Endothelial cell of umbilical vein (primary cell): Measurements from ENCODE around the gene TRPM8. TPM values are rescaled to one million over a fixed set of nuclear protein-coding genes. Genes with fewer than 3 reads are reported as not detected.

Source experiments
- BruUV-seq: library from RNA; stranded (reverse); fragments of 400-500 nt; replicated peaks from 2 replicates; lab custom pipeline; 2021; lab: Mats Ljungman, UMichigan
- CTCF ChIA-PET: fragments of 300-600, 350-600 bp; sonication (Branson Sonifier 250); formaldehyde crosslinking; loops from one replicate; lab custom pipeline; 2021; ENCODE audit warnings: antibody characterized with exemption, inconsistent platforms; lab: Charles Lee
- POLR2A ChIA-PET: fragments of 300-600, 350-600 bp; sonication (Branson Sonifier 250); formaldehyde crosslinking; loops from one replicate; lab custom pipeline; 2021; ENCODE audit warnings: antibody characterized with exemption, inconsistent platforms; lab: Charles Lee
- DNase-seq: peaks from one replicate; pipeline ENCODE4 v3.0.0-alpha.2; 2011; ENCODE audit warnings: low read depth, low spot score
- FAIRE-seq: peaks from 2 replicates; lab custom pipeline; 2011; peaks lifted over from hg19 to GRCh38; lab: Jason Lieb, UNC
- H2AFZ ChIP-seq: 2 replicates; pipeline ENCODE4 v1.6.0; 2012; ENCODE audit warnings: low read depth, low read length, control low read depth, inconsistent platforms
- H3K27ac ChIP-seq: 2 replicates; pipeline ENCODE4 v1.5.1; 2011; ENCODE audit warnings: low read depth, mild to moderate bottlenecking, control low read depth, low read length, moderate library complexity; ENCODE audit not compliant: insufficient read depth
- H3K27me3 ChIP-seq, 2 experiments: 2 replicates each; pipeline versions ENCODE4 v1.6.0 to v1.6.1; 2011; ENCODE audit warnings: low read length in 2 of 2, mixed read lengths in 1 of 2; ENCODE audit not compliant: control insufficient read depth in 2 of 2, insufficient read depth in 2 of 2
- H3K36me3 ChIP-seq, 2 experiments: 2 replicates in 1 of 2; 3 replicates in 1 of 2; pipeline ENCODE4 v1.5.1; 2011; ENCODE audit warnings: low read length in 2 of 2, mild to moderate bottlenecking in 1 of 2, moderate library complexity in 1 of 2; ENCODE audit not compliant: control insufficient read depth in 2 of 2, insufficient read depth in 2 of 2; ENCODE audit errors: extremely low read depth in 1 of 2
- H3K4me1 ChIP-seq: 3 replicates; pipeline ENCODE4 v1.5.1; 2011; ENCODE audit warnings: mild to moderate bottlenecking, low read length; ENCODE audit not compliant: control insufficient read depth, insufficient read depth; ENCODE audit errors: extremely low read depth
- H3K4me2 ChIP-seq: 2 replicates; pipeline ENCODE4 v1.6.1; 2011; ENCODE audit warnings: low read length, control low read depth, mixed read lengths; ENCODE audit not compliant: insufficient read depth
- H3K4me3 ChIP-seq, 3 experiments: fragments of 200-600 bp in 1 of 3; sonication (generic), shearing (Covaris generic) in 1 of 3; replicated peaks in 1 of 3; 2 replicates each; pipeline ENCODE4 v1.5.1; 2011 to 2016; ENCODE audit warnings: control low read depth in 3 of 3, low read length in 3 of 3, mild to moderate bottlenecking in 2 of 3, inconsistent platforms in 1 of 3, low read depth in 1 of 3, moderate library complexity in 1 of 3; ENCODE audit not compliant: insufficient read depth in 1 of 3
- H3K79me2 ChIP-seq: 2 replicates; pipeline ENCODE4 v1.6.0; 2012; ENCODE audit warnings: low read length, inconsistent platforms; ENCODE audit not compliant: control insufficient read depth, insufficient read depth
- H3K9ac ChIP-seq: replicated peaks from 2 replicates; pipeline ENCODE3; 2011; ENCODE audit warnings: low read length, control low read depth; ENCODE audit not compliant: insufficient read depth; ENCODE audit errors: extremely low read depth
- H3K9me1 ChIP-seq: replicated peaks from 3 replicates; pipeline ENCODE4 v1.6.0; 2011; ENCODE audit warnings: mild to moderate bottlenecking, low read length; ENCODE audit not compliant: control insufficient read depth, insufficient read depth; ENCODE audit errors: extremely low read depth
- H3K9me3 ChIP-seq: replicated peaks from 2 replicates; pipeline ENCODE4 v1.5.1; 2012; ENCODE audit warnings: low read length, inconsistent platforms; ENCODE audit not compliant: control insufficient read depth, insufficient read depth
- H4K20me1 ChIP-seq: replicated peaks from 2 replicates; pipeline ENCODE3; 2011; ENCODE audit warnings: mild to moderate bottlenecking, low read length; ENCODE audit not compliant: control insufficient read depth, insufficient read depth; ENCODE audit errors: extremely low read depth
- EZH2 ChIP-seq: IDR thresholded peaks from 2 replicates; pipeline ENCODE4 v1.6.1; 2012; ENCODE audit warnings: borderline replicate concordance, low read depth, mild to moderate bottlenecking, moderate library complexity, low read length, inconsistent platforms; ENCODE audit not compliant: severe bottlenecking
- FOS ChIP-seq: IDR thresholded peaks from 2 replicates; pipeline ENCODE4 v1.6.1; 2011; ENCODE audit warnings: mild to moderate bottlenecking, low read length, moderate library complexity, borderline replicate concordance; ENCODE audit not compliant: insufficient read depth
- GATA2 ChIP-seq: IDR thresholded peaks from 2 replicates; pipeline ENCODE4 v1.7.0; 2011; ENCODE audit warnings: low read depth, mild to moderate bottlenecking, moderate library complexity, mixed read lengths, low read length; ENCODE audit not compliant: insufficient read length, insufficient read depth
- JUN ChIP-seq: IDR thresholded peaks from 2 replicates; pipeline ENCODE4 v1.6.1; 2011; ENCODE audit warnings: borderline replicate concordance, low read depth; ENCODE audit not compliant: insufficient read length, insufficient read depth
- MYC ChIP-seq: IDR thresholded peaks from one replicate; pipeline ENCODE4 v1.6.1; 2011; ENCODE audit warnings: mild to moderate bottlenecking, low read depth, low read length
- POLR2A ChIP-seq: IDR thresholded peaks from 2 replicates; pipeline ENCODE4 v1.6.1; 2012; ENCODE audit warnings: low read depth, mild to moderate bottlenecking, control low read depth, low read length
- POLR2AphosphoS5 ChIP-seq: IDR thresholded peaks from 2 replicates; pipeline ENCODE4 v1.6.1; 2012; ENCODE audit warnings: low read depth, mild to moderate bottlenecking, control low read depth, low read length, moderate library complexity; ENCODE audit not compliant: insufficient read depth
- dilution Hi-C: fragments of 300-500 bp; cut with MboI; formaldehyde crosslinking; loops from one replicate; pipeline ENCODE4 v1.15.0; 2019; ENCODE audit warnings: low sequenced_read_pairs; ENCODE audit not compliant: extremely low pct_ligation_motif_present
- intact Hi-C: fragments of 100-400 bp; cut with micrococcal nuclease; formaldehyde crosslinking; loops from one replicate; pipeline ENCODE4 v1.10.0; 2022
- polyA plus RNA-seq, 4 experiments: library from polyadenylated mRNA; depleted of rRNA in 3 of 4; stranded (reverse) in 3 of 4; unstranded in 1 of 4; fragments of >200 nt; gene quantifications; 2 replicates each; pipeline versions ENCODE4 v1.2.1 to v1.2.3, GENCODE V29; 2011 to 2012; ENCODE audit warnings: missing spikeins in 1 of 4
- total RNA-seq: library from RNA; stranded (reverse); gene quantifications from 2 replicates; pipeline ENCODE4 v1.2.3, GENCODE V29; 2021
- TF ChIP-seq, protein P1 (sequence below): IDR thresholded peaks from 2 replicates; pipeline ENCODE4 v1.6.1; 2011; ENCODE audit not compliant: insufficient read depth, insufficient read length
- TF ChIP-seq, protein P2 (sequence below), 2 donors: IDR thresholded peaks; 1 replicate in 1 of 2; 2 replicates in 1 of 2; pipeline ENCODE4 v1.5.1; 2011; ENCODE audit warnings: low read length in 2 of 2, mild to moderate bottlenecking in 2 of 2, moderate library complexity in 2 of 2, control low read depth in 1 of 2, inconsistent platforms in 1 of 2, low read depth in 1 of 2; ENCODE audit not compliant: insufficient read depth in 1 of 2; ENCODE audit errors: extremely low read depth in 1 of 2

TRPM8 gene
- total and polyA plus RNA-seq, 2 donors (not counting 3 experiments of a cell fraction or from before 2014, with no cell fraction given), result not detected

GRCh38 chr2:234003972-234004617, 86.9 kb downstream of the TRPM8 start:
- CTCF ChIA-PET, result interaction anchor here (1.0 kb wide), 1 partner anchor 15 kb away, joined by 3 read pairs; no protein-coding TSS in a partner anchor

More at GRCh38 chr2:234003972-234004617, 86.9 kb downstream of the TRPM8 start:
- no peak overlapping the region for H3K4me3 ChIP-seq
- dilution Hi-C loops (no loop called here), intact Hi-C loops (no loop called here)
- H3K9ac ChIP-seq, result no peak overlapping the region
- no peaks in the 10 kb centered on the region for H4K20me1 ChIP-seq
- no peaks in the 10 kb centered on the region for H3K4me1 ChIP-seq
- peak; percentile 8 for DNase-seq
- peak; percentile 74 for FAIRE-seq
- no peaks in the 10 kb centered on the region for H3K9me3 ChIP-seq
- no peak overlapping the region for H3K4me2 ChIP-seq
- POLR2A ChIA-PET, result no interaction called here
- no peaks in the 10 kb centered on the region for H3K36me3 ChIP-seq
- H3K79me2 ChIP-seq, result no peaks in the 10 kb centered on the region
- H2AFZ ChIP-seq, result no peak overlapping the region
- H3K27ac ChIP-seq, result no peak overlapping the region
- TF ChIP-seq, protein P1, sequence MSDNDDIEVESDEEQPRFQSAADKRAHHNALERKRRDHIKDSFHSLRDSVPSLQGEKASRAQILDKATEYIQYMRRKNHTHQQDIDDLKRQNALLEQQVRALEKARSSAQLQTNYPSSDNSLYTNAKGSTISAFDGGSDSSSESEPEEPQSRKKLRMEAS, result no peak
- TF ChIP-seq FOS (no peak), MYC (no peak), POLR2AphosphoS5 (no peak), JUN (no peak), POLR2A (no peak), GATA2 (no peak), EZH2 (no peak)
- TF ChIP-seq, protein P2, sequence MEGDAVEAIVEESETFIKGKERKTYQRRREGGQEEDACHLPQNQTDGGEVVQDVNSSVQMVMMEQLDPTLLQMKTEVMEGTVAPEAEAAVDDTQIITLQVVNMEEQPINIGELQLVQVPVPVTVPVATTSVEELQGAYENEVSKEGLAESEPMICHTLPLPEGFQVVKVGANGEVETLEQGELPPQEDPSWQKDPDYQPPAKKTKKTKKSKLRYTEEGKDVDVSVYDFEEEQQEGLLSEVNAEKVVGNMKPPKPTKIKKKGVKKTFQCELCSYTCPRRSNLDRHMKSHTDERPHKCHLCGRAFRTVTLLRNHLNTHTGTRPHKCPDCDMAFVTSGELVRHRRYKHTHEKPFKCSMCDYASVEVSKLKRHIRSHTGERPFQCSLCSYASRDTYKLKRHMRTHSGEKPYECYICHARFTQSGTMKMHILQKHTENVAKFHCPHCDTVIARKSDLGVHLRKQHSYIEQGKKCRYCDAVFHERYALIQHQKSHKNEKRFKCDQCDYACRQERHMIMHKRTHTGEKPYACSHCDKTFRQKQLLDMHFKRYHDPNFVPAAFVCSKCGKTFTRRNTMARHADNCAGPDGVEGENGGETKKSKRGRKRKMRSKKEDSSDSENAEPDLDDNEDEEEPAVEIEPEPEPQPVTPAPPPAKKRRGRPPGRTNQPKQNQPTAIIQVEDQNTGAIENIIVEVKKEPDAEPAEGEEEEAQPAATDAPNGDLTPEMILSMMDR (IDR thresholded peaks at IDR 0.05; ENCODE audit: extremely low read depth in 1 of 2, insufficient read depth in 1 of 2, low read depth in 1 of 2, low read length in 2 of 2), result no peak
- H3K9me1 ChIP-seq, result no peaks in the 10 kb centered on the region
- peaks cover 0 to 8% of the 10 kb centered on the region in 2 experiments for H3K27me3 ChIP-seq
- BruUV-seq, result no TSS peak
